Prostate gland (tissue), 2 donors: Measurements from ENCODE around the gene KRTAP2-1. TPM values are rescaled to one million over a fixed set of nuclear protein-coding genes. Genes with fewer than 3 reads are reported as not detected.

ENCODE experiments used
- DNase-seq: peaks from one replicate; pipeline ENCODE4 v3.0.0-alpha.2; 2019; ENCODE audit warnings: low spot score
- H3K27ac ChIP-seq, 2 donors: fragments of 200-600 bp; sonication (generic); 2 replicates each; pipeline ENCODE4 v1.5.1; 2017 to 2019
- H3K27me3 ChIP-seq: fragments of 200-600 bp; sonication (generic); replicated peaks from 2 replicates; pipeline ENCODE4 v1.5.1; 2019; ENCODE audit not compliant: insufficient read depth
- H3K36me3 ChIP-seq, 2 donors: fragments of 200-600 bp; sonication (generic); 1 replicate in 1 of 2; 2 replicates in 1 of 2; pipeline versions ENCODE4 v1.5.1 to v1.8.1; 2017 to 2019
- H3K4me1 ChIP-seq: fragments of 200-600 bp; sonication (generic); replicated peaks from 2 replicates; pipeline ENCODE4 v1.5.1; 2019
- H3K4me3 ChIP-seq, 2 donors: fragments of 200-600 bp; sonication (generic); 2 replicates each; pipeline ENCODE4 v1.5.1; 2017 to 2019
- H3K9me3 ChIP-seq: fragments of 200-600 bp; sonication (generic); 2 replicates; pipeline ENCODE4 v1.5.1; 2017
- POLR2A ChIP-seq: fragments of 450-650 bp; IDR thresholded peaks from one replicate; pipeline ENCODE4 v1.6.1; 2016; ENCODE audit warnings: antibody characterized with exemption, mild to moderate bottlenecking
- POLR2AphosphoS5 ChIP-seq: sonication (generic); formaldehyde crosslinking; IDR thresholded peaks from one replicate; pipeline ENCODE4 v1.6.1; 2017; ENCODE audit warnings: antibody characterized with exemption
- WGBS: methylation state at CpG from one replicate; pipeline ENCODE4 v1.1.5; 2018; 5-methylcytosine and 5-hydroxymethylcytosine counted together
- intact Hi-C: fragments of 100-400 bp; cut with DNase I; formaldehyde crosslinking; loops from one replicate; pipeline ENCODE4 v1.14.2; 2022
- total RNA-seq, 2 donors: library from RNA; depleted of rRNA; stranded (reverse); fragments of >200 nt; gene quantifications; one replicate each; pipeline ENCODE4 v1.1.0, GENCODE V29; 2016
- TF ChIP-seq, protein P1 (sequence below), 4 experiments: fragments of 200-600 bp in 2 of 4; fragments of 450-650 bp in 2 of 4; sonication (generic) in 2 of 4; IDR thresholded peaks; 1 replicate in 3 of 4; 2 replicates in 1 of 4; pipeline ENCODE4 v1.5.1; 2016 to 2019; ENCODE audit warnings: antibody characterized with exemption in 4 of 4, mild to moderate bottlenecking in 2 of 4, moderate library complexity in 2 of 4

The KRTAP2-1 gene
- total RNA-seq, 2 donors from 2014 or later = not detected

DNA sequence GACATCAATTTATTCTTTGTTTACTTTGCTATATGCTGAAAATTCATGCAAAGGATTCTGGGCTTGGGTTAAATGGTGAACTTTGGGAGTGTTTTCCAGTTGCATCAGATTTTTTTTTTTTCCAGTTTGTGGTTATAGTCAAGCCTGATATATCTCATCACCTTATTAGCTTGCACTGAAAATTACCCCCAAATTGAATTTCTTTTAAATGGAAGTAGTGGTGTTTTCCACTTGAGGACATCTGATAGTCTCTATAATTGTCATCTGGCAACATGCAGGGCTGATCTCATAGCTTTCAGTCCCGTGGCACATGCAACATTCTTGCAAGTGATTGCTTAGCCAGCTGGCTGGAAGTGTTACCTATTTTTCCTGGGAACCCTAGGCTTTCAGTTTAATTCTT lies 33.5 kb downstream of the KRTAP2-1 start:
- Histone ChIP-seq H3K27ac (no peak overlapping the region), H3K27me3 (no peaks in the 10 kb centered on the region), H3K9me3 (no peaks in the 10 kb centered on the region), H3K4me3 (no peak overlapping the region), H3K4me1 (no peaks in the 10 kb centered on the region), H3K36me3 (no peaks in the 10 kb centered on the region)
- no peak for DNase-seq
- intact Hi-C loops = no loop called here
- 17% methylated on average over 1 of the region's 1 CpG for WGBS
- TF ChIP-seq, protein P1, sequence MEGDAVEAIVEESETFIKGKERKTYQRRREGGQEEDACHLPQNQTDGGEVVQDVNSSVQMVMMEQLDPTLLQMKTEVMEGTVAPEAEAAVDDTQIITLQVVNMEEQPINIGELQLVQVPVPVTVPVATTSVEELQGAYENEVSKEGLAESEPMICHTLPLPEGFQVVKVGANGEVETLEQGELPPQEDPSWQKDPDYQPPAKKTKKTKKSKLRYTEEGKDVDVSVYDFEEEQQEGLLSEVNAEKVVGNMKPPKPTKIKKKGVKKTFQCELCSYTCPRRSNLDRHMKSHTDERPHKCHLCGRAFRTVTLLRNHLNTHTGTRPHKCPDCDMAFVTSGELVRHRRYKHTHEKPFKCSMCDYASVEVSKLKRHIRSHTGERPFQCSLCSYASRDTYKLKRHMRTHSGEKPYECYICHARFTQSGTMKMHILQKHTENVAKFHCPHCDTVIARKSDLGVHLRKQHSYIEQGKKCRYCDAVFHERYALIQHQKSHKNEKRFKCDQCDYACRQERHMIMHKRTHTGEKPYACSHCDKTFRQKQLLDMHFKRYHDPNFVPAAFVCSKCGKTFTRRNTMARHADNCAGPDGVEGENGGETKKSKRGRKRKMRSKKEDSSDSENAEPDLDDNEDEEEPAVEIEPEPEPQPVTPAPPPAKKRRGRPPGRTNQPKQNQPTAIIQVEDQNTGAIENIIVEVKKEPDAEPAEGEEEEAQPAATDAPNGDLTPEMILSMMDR (IDR thresholded peaks at IDR 0.05) = no peak
- no peak for TF ChIP-seq POLR2AphosphoS5
- no peak for TF ChIP-seq POLR2A

GRCh38 chr17:41013181-41013580 lies 33.9 kb downstream of the KRTAP2-1 start:
- WGBS = 80% methylated on average over 3 of the region's 3 CpGs
- Histone ChIP-seq H3K4me1 (no peaks in the 10 kb centered on the region), H3K36me3 (no peaks in the 10 kb centered on the region), H3K27ac (no peak overlapping the region), H3K27me3 (no peaks in the 10 kb centered on the region), H3K4me3 (no peak overlapping the region), H3K9me3 (no peaks in the 10 kb centered on the region)
- intact Hi-C loops = no loop called here
- DNase-seq = no peak
- TF ChIP-seq POLR2AphosphoS5 (no peak), POLR2A (no peak)
- TF ChIP-seq, protein P1 (IDR thresholded peaks at IDR 0.05) = no peak

- no peak overlapping the region for H3K27ac ChIP-seq
- TF ChIP-seq POLR2A (no peak), POLR2AphosphoS5 (no peak)
- TF ChIP-seq, protein P1 (IDR thresholded peaks at IDR 0.05) = no peak
Observed at GRCh38 chr17:41012326-41013120, 34.6 kb downstream of the KRTAP2-1 start.

DNA sequence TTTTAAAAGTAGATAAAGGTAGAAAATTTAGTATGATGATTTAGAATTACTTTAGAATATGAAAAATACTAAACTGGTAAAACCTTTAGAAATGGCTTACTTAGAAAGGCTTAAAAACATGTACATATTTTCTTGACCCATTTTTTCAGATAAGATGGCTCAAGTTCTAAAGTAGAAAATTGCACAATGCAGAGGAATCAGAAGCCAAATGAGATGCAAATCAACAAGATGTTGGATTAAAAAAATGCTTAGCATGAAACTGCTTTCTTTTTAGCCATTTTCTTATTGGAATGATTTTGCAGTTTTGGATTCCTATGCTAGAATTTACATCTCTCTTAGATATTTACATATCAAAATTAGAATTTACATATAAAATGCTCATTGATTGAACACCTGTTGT lies 36.7 kb downstream of the KRTAP2-1 start:
- no peak for DNase-seq
- H3K4me3 ChIP-seq = no peak overlapping the region
- H3K4me1 ChIP-seq = no peaks in the 10 kb centered on the region
- TF ChIP-seq, protein P1 (IDR thresholded peaks at IDR 0.05) = no peak
- TF ChIP-seq POLR2A = no peak
- no peak for TF ChIP-seq POLR2AphosphoS5
- H3K27me3 ChIP-seq = no peaks in the 10 kb centered on the region
- intact Hi-C loops = no loop called here
- no peaks in the 10 kb centered on the region for H3K36me3 ChIP-seq
- no peaks in the 10 kb centered on the region for H3K9me3 ChIP-seq
- no peak overlapping the region for H3K27ac ChIP-seq

More at GRCh38 chr17:41012326-41013120, 34.6 kb downstream of the KRTAP2-1 start:
- Histone ChIP-seq H3K27me3 (no peaks in the 10 kb centered on the region), H3K9me3 (no peaks in the 10 kb centered on the region), H3K4me1 (no peaks in the 10 kb centered on the region), H3K36me3 (no peaks in the 10 kb centered on the region), H3K4me3 (no peak overlapping the region)
- no peak for DNase-seq
- WGBS = 82% methylated on average over 6 of the region's 6 CpGs
- intact Hi-C loops = no loop called here

DNA sequence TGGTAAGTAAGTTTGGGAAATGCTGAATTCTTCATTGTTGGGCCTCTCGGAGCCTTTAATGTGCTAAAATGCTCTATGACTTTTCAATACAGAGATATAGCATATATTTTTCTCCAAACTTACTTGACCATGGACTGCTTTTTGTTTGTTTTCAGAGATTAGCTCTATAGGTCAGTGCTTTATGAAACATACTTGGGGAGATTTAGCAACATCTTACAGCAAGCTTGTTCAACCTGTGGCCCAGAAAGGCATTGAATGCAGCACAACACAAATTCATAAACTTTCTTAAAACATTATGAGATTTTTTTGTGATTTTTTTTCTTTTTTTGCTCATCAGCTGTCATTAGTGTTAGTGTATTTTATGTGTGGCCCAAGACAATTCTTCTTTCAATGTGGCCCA lies 37.2 kb downstream of the KRTAP2-1 start:
- Histone ChIP-seq H3K9me3 (no peaks in the 10 kb centered on the region), H3K4me3 (no peak overlapping the region), H3K27ac (no peak overlapping the region), H3K4me1 (no peaks in the 10 kb centered on the region), H3K36me3 (no peaks in the 10 kb centered on the region), H3K27me3 (no peaks in the 10 kb centered on the region)
- no peak for TF ChIP-seq POLR2A
- TF ChIP-seq, protein P1 (IDR thresholded peaks at IDR 0.05) = no peak
- no peak for TF ChIP-seq POLR2AphosphoS5
- intact Hi-C loops = no loop called here
- DNase-seq = no peak
- WGBS = 61% methylated on average over 1 of the region's 1 CpG
